Measurements from ENCODE around the gene GNG3. TPM values are rescaled to one million over a fixed set of nuclear protein-coding genes. Genes with fewer than 3 reads are reported as not detected.

GNG3 gene
- total RNA-seq = not detected

GRCh38 chr11:62707277-62707861 lies at the start of gene GNG3, which contains the start of gene BSCL2:
Gene GNG3 (plus strand): TSS chr11:62707676. CDS start chr11:62708296, 620 bp downstream.
Gene BSCL2 (minus strand): TSS chr11:62707424. CDS start chr11:62707195, 229 bp downstream.
- Histone ChIP-seq H3K4me1 (peaks cover 3 to 16% of the 10 kb centered on the region in 2 donors), H3K4me3 (peak within 1 kb of the TSS; percentile 64 to 87 (median 85)), H3K27ac (peak within 1 kb of the TSS; percentile 96), H3K27me3 (no peaks in the 10 kb centered on the region), H3K9me3 (no peaks in the 10 kb centered on the region), H3K36me3 (no peaks in the 10 kb centered on the region)
- intact Hi-C loops (cut with DNase I; ENCODE audit: low total_unique reads) = no loop called here
- no peak for TF ChIP-seq POLR2A (IDR thresholded peaks at IDR 0.05)
- no peak for TF ChIP-seq CTCF (IDR thresholded peaks at IDR 0.05)
- no peak for DNase-seq (ENCODE audit: low spot score in 2 of 2)

GRCh38 chr11:62664405-62665074 lies 42.9 kb upstream of the GNG3 start:
- TF ChIP-seq POLR2AphosphoS5 (IDR thresholded peaks at IDR 0.05) = no peak
- no peak for TF ChIP-seq CTCF (IDR thresholded peaks at IDR 0.05)
- TF ChIP-seq POLR2A (IDR thresholded peaks at IDR 0.05) = no peak
- H3K27ac ChIP-seq = peak overlapping the region; percentile 89 to 93

GRCh38 chr11:62665075-62665598 lies 42.3 kb upstream of the GNG3 start, which contains the start of the genes C11orf98 and CSKMT:
Gene C11orf98 (minus strand): TSS chr11:62665210. CDS start chr11:62665169, 41 bp downstream.
Gene CSKMT (plus strand): TSS chr11:62665312. CDS start chr11:62665880, 568 bp downstream.
- no peaks in the 10 kb centered on the region for H3K36me3 ChIP-seq
- H3K4me1 ChIP-seq = peaks cover 8 to 19% of the 10 kb centered on the region in 2 donors
- DNase-seq (ENCODE audit: low spot score in 2 of 2) = peak; percentile 93 to 97
- peak within 1 kb of the TSS; percentile 62 to 85 (median 83) for H3K4me3 ChIP-seq
- TF ChIP-seq POLR2AphosphoS5 (IDR thresholded peaks at IDR 0.05) (peak; percentile 97 to 99 (median 99)), POLR2A (IDR thresholded peaks at IDR 0.05) (peak; percentile 98), CTCF (IDR thresholded peaks at IDR 0.05) (no peak)
- H3K27ac ChIP-seq = peak within 1 kb of the TSS; percentile 89 to 93
- intact Hi-C loops (cut with DNase I; ENCODE audit: low total_unique reads) = no loop called here
- H3K9me3 ChIP-seq = no peaks in the 10 kb centered on the region
- H3K27me3 ChIP-seq = no peaks in the 10 kb centered on the region

More at GRCh38 chr11:62664405-62665074, 42.9 kb upstream of the GNG3 start:
- no peaks in the 10 kb centered on the region for H3K36me3 ChIP-seq
- no peaks in the 10 kb centered on the region for H3K9me3 ChIP-seq
- no peaks in the 10 kb centered on the region for H3K27me3 ChIP-seq
- peaks cover 8 to 19% of the 10 kb centered on the region in 2 donors for H3K4me1 ChIP-seq
- intact Hi-C loops (cut with DNase I; ENCODE audit: low total_unique reads) = no loop called here
- DNase-seq (ENCODE audit: low spot score in 2 of 2) = peak; percentile 54 to 61
- peak overlapping the region; percentile 62 to 85 (median 83) for H3K4me3 ChIP-seq

- H3K4me1 ChIP-seq = peaks cover 9 to 19% of the 10 kb centered on the region in 2 donors
- intact Hi-C loops (cut with DNase I; ENCODE audit: low total_unique reads) = no loop called here
Measured at GRCh38 chr11:62665599-62666258, 41.7 kb upstream of the GNG3 start.

More at GRCh38 chr11:62665599-62666258, 41.7 kb upstream of the GNG3 start:
- peak overlapping the region; percentile 62 to 85 (median 83) for H3K4me3 ChIP-seq
- TF ChIP-seq CTCF (IDR thresholded peaks at IDR 0.05) (no peak), POLR2A (IDR thresholded peaks at IDR 0.05) (no peak)
- no peaks in the 10 kb centered on the region for H3K9me3 ChIP-seq
- DNase-seq (ENCODE audit: low spot score in 2 of 2) = no peak
- H3K36me3 ChIP-seq = no peaks in the 10 kb centered on the region
- H3K27ac ChIP-seq = peak overlapping the region; percentile 89 to 93
- H3K27me3 ChIP-seq = no peaks in the 10 kb centered on the region
